ENCODE measurements around the gene RNASEH2B.

Gene RNASEH2B

DNA sequence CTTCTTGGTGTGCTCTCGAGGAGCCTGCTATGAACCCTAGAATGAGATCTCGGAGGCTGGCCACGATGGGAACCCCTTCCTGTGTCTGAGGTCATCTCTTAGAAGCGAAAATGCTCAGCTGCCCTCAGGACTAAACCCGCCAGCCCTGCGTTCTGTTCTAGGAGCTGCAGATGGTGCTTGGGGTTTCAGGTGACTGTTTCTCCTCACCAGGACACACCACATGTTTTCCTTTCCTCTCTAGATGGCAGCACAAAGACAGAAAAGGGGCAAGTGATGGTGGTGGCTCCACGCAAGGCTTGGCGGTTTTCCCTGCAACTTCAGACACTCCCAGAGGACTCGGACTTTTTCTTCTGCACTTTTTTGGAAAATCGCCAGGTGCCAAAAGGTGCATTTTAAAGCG is 60.1 kb downstream of the RNASEH2B start:
- no peak overlapping the region for H3K4me3 ChIP-seq (ENCODE audit: insufficient read depth, low read length, poor library complexity, severe bottlenecking)
- H3K79me2 ChIP-seq (ENCODE audit: insufficient read depth, low read length) = no peaks in the 10 kb centered on the region
- H4K20me1 ChIP-seq (ENCODE audit: low read depth, low read length) = no peaks in the 10 kb centered on the region
- H3K36me3 ChIP-seq (ENCODE audit: low read length) = 0 out of 2 replicates have a peak, but pooled peaks cover 3% of the 10 kb centered on the region
- no peak overlapping the region for H3K9ac ChIP-seq (ENCODE audit: low read length)
- H3K27ac ChIP-seq (ENCODE audit: low read depth, low read length) = no peak overlapping the region
- H3K4me2 ChIP-seq (ENCODE audit: low read depth, low read length, poor library complexity, severe bottlenecking) = no peak overlapping the region
- no peak overlapping the region for H2AFZ ChIP-seq (ENCODE audit: low read depth, low read length, severe bottlenecking)
- TF ChIP-seq, protein P1, sequence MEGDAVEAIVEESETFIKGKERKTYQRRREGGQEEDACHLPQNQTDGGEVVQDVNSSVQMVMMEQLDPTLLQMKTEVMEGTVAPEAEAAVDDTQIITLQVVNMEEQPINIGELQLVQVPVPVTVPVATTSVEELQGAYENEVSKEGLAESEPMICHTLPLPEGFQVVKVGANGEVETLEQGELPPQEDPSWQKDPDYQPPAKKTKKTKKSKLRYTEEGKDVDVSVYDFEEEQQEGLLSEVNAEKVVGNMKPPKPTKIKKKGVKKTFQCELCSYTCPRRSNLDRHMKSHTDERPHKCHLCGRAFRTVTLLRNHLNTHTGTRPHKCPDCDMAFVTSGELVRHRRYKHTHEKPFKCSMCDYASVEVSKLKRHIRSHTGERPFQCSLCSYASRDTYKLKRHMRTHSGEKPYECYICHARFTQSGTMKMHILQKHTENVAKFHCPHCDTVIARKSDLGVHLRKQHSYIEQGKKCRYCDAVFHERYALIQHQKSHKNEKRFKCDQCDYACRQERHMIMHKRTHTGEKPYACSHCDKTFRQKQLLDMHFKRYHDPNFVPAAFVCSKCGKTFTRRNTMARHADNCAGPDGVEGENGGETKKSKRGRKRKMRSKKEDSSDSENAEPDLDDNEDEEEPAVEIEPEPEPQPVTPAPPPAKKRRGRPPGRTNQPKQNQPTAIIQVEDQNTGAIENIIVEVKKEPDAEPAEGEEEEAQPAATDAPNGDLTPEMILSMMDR (IDR thresholded peaks at IDR 0.05; ENCODE audit: insufficient read depth, low read length, poor library complexity, severe bottlenecking) = no peak
- no peak for TF ChIP-seq EZH2phosphoT487 (conservative IDR thresholded peaks at IDR 0.05; ENCODE audit: low read length)
- H3F3A ChIP-seq (ENCODE audit: insufficient read depth) = no peaks in the 10 kb centered on the region
- no peaks in the 10 kb centered on the region for H3K27me3 ChIP-seq (ENCODE audit: low read length)
- no peaks in the 10 kb centered on the region for H3K9me3 ChIP-seq (ENCODE audit: insufficient read depth, low read length)
- no peaks in the 10 kb centered on the region for H3K9me2 ChIP-seq (replicated peaks; ENCODE audit: insufficient read depth, low read length)

DNA sequence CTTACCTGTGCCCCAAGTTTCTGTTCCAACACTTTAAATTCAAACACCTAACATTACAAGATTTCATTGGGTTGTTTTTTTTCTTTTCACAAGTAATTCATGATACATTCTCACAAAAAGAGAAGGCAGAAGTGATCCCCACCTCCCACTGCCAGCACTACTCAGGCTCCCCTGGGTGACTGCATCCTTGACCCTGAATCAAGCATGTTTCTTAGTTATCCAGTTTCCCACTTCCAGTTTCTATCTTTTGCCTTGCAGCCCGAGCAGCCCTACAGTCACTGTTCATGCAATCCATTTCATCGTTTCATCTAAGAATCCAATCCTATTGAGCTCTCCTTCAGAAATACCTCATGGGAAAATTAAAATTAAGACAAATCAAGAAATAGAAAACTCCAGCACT is 61.4 kb downstream of the RNASEH2B start:
- no peak overlapping the region for H3K4me3 ChIP-seq (ENCODE audit: insufficient read depth, low read length, poor library complexity, severe bottlenecking)
- H3K9me3 ChIP-seq (ENCODE audit: insufficient read depth, low read length) = no peaks in the 10 kb centered on the region
- 0 out of 2 replicates have a peak, but pooled peaks cover under 1% of the 10 kb centered on the region for H3K36me3 ChIP-seq (ENCODE audit: low read length)
- no peak overlapping the region for H2AFZ ChIP-seq (ENCODE audit: low read depth, low read length, severe bottlenecking)
- no peak overlapping the region for H3K9ac ChIP-seq (ENCODE audit: low read length)
- H3K79me2 ChIP-seq (ENCODE audit: insufficient read depth, low read length) = no peaks in the 10 kb centered on the region
- H3K4me2 ChIP-seq (ENCODE audit: low read depth, low read length, poor library complexity, severe bottlenecking) = no peak overlapping the region
- no peaks in the 10 kb centered on the region for H3K27me3 ChIP-seq (ENCODE audit: low read length)
- no peaks in the 10 kb centered on the region for H3F3A ChIP-seq (ENCODE audit: insufficient read depth)
- TF ChIP-seq, protein P1 (IDR thresholded peaks at IDR 0.05; ENCODE audit: insufficient read depth, low read length, poor library complexity, severe bottlenecking) = no peak
- no peak for TF ChIP-seq EZH2phosphoT487 (conservative IDR thresholded peaks at IDR 0.05; ENCODE audit: low read length)
- no peak overlapping the region for H3K27ac ChIP-seq (ENCODE audit: low read depth, low read length)
- no peaks in the 10 kb centered on the region for H3K9me2 ChIP-seq (replicated peaks; ENCODE audit: insufficient read depth, low read length)
- H4K20me1 ChIP-seq (ENCODE audit: low read depth, low read length) = no peaks in the 10 kb centered on the region

DNA sequence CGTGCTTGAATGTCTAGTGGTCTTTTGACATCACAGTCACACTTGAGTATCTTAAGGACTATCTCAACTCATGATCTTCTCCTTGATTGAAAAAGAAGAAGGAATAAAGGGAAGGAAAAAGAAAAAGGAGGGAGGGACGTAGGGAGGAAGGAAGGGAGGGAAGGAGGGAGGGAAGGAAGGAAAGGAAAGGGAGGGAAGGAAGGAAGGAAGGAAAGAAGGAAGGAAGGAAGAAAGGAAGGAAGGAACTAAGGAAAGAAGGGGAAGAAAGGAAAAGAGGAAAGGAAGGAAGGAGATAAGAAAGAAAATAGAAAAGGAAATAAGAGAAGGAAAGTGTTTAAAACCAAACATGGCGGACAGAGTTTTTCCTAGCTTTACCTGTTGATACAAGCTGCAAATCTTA is 64.7 kb downstream of the RNASEH2B start:
- H3F3A ChIP-seq (ENCODE audit: insufficient read depth) = no peaks in the 10 kb centered on the region
- no peaks in the 10 kb centered on the region for H3K79me2 ChIP-seq (ENCODE audit: insufficient read depth, low read length)
- no peaks in the 10 kb centered on the region for H3K36me3 ChIP-seq (ENCODE audit: low read length)
- no peak overlapping the region for H3K4me2 ChIP-seq (ENCODE audit: low read depth, low read length, poor library complexity, severe bottlenecking)
- no peaks in the 10 kb centered on the region for H3K9me2 ChIP-seq (replicated peaks; ENCODE audit: insufficient read depth, low read length)
- no peaks in the 10 kb centered on the region for H3K27me3 ChIP-seq (ENCODE audit: low read length)
- H3K9me3 ChIP-seq (ENCODE audit: insufficient read depth, low read length) = no peaks in the 10 kb centered on the region
- no peak overlapping the region for H3K27ac ChIP-seq (ENCODE audit: low read depth, low read length)
- H3K9ac ChIP-seq (ENCODE audit: low read length) = no peak overlapping the region
- TF ChIP-seq EZH2phosphoT487 (conservative IDR thresholded peaks at IDR 0.05; ENCODE audit: low read length) = no peak
- TF ChIP-seq, protein P1 (IDR thresholded peaks at IDR 0.05; ENCODE audit: insufficient read depth, low read length, poor library complexity, severe bottlenecking) = no peak
- H4K20me1 ChIP-seq (ENCODE audit: low read depth, low read length) = no peaks in the 10 kb centered on the region
- H3K4me3 ChIP-seq (ENCODE audit: insufficient read depth, low read length, poor library complexity, severe bottlenecking) = no peak overlapping the region
- H2AFZ ChIP-seq (ENCODE audit: low read depth, low read length, severe bottlenecking) = no peak overlapping the region

Data from SU-DHL-6 (cell line).